ENCODE results near the gene ATXN10.

ATXN10 gene

GRCh38 chr22:45750626-45751025 lies 79.0 kb downstream of the ATXN10 start:
- H2AFZ ChIP-seq (ENCODE audit: insufficient read depth, low read length, poor library complexity) = no peak overlapping the region
- peaks cover 5 to 9% of the 10 kb centered on the region in 2 experiments for H3K36me3 ChIP-seq (ENCODE audit: control insufficient read depth in 1 of 2, insufficient read depth in 2 of 2, low read length in 2 of 2)
- H3K4me2 ChIP-seq (ENCODE audit: low read length) = no peak overlapping the region
- H3K9me3 ChIP-seq (ENCODE audit: insufficient read depth, low read depth, low read length) = no peaks in the 10 kb centered on the region
- H3K14ac ChIP-seq (ENCODE audit: low read length) = no peak overlapping the region
- no peak overlapping the region for H3K4ac ChIP-seq (ENCODE audit: low read depth, low read length)
- H2BK5ac ChIP-seq (ENCODE audit: low read depth, low read length, poor library complexity) = no peak overlapping the region
- no peak for DNase-seq
- H4K8ac ChIP-seq (ENCODE audit: low read depth, low read length) = no peak overlapping the region
- H3K79me1 ChIP-seq (ENCODE audit: low read length) = no peaks in the 10 kb centered on the region
- H4K12ac ChIP-seq (ENCODE audit: low read depth, low read length) = no peak overlapping the region
- no peak overlapping the region for H3K18ac ChIP-seq (ENCODE audit: low read length)
- H2BK120ac ChIP-seq (ENCODE audit: insufficient read depth, low read length, poor library complexity) = no peak overlapping the region
- WGBS (ENCODE audit: extremely low coverage, insufficient coverage, insufficient read length) = no CpG with 5 or more reads among the region's 3 CpGs
- H3K23ac ChIP-seq (ENCODE audit: low read length) = no peak overlapping the region
- no peaks in the 10 kb centered on the region for H3K79me2 ChIP-seq (ENCODE audit: control insufficient read depth, insufficient read depth, low read length, poor library complexity)
- H3K9ac ChIP-seq (ENCODE audit: low read length) = no peak overlapping the region
- no peak overlapping the region for H4K91ac ChIP-seq (ENCODE audit: low read depth, low read length)
- no peak overlapping the region for H2AK5ac ChIP-seq (ENCODE audit: low read length)
- H3K4me1 ChIP-seq (ENCODE audit: control insufficient read depth in 1 of 2, insufficient read depth in 2 of 2, low read length in 2 of 2) = no peaks in the 10 kb centered on the region
- no peak overlapping the region for H3K27ac ChIP-seq (ENCODE audit: low read depth, low read length)
- no peaks in the 10 kb centered on the region for H3K27me3 ChIP-seq (ENCODE audit: insufficient read depth, low read length)
- no peak overlapping the region for H2BK12ac ChIP-seq (ENCODE audit: low read length)
- no peak overlapping the region for H3K4me3 ChIP-seq (ENCODE audit: low read depth, low read length)

GRCh38 chr22:45752036-45752435 lies 80.4 kb downstream of the ATXN10 start:
- H3K27ac ChIP-seq (ENCODE audit: low read depth, low read length) = no peak overlapping the region
- H3K4me1 ChIP-seq (ENCODE audit: control insufficient read depth in 1 of 2, insufficient read depth in 2 of 2, low read length in 2 of 2) = peaks cover 2 to 7% of the 10 kb centered on the region in 2 experiments
- H3K18ac ChIP-seq (ENCODE audit: low read length) = no peak overlapping the region
- H3K9me3 ChIP-seq (ENCODE audit: insufficient read depth, low read depth, low read length) = no peaks in the 10 kb centered on the region
- H3K23ac ChIP-seq (ENCODE audit: low read length) = no peak overlapping the region
- no CpG with 5 or more reads among the region's 2 CpGs for WGBS (ENCODE audit: extremely low coverage, insufficient coverage, insufficient read length)
- H3K9ac ChIP-seq (ENCODE audit: low read length) = no peak overlapping the region
- no peak overlapping the region for H4K91ac ChIP-seq (ENCODE audit: low read depth, low read length)
- no peak overlapping the region for H2BK12ac ChIP-seq (ENCODE audit: low read length)
- H2AK5ac ChIP-seq (ENCODE audit: low read length) = no peak overlapping the region
- H3K79me2 ChIP-seq (ENCODE audit: control insufficient read depth, insufficient read depth, low read length, poor library complexity) = no peaks in the 10 kb centered on the region
- no peak overlapping the region for H2BK5ac ChIP-seq (ENCODE audit: low read depth, low read length, poor library complexity)
- no peak overlapping the region for H3K4ac ChIP-seq (ENCODE audit: low read depth, low read length)
- H4K12ac ChIP-seq (ENCODE audit: low read depth, low read length) = no peak overlapping the region
- peaks cover 7 to 11% of the 10 kb centered on the region in 2 experiments for H3K36me3 ChIP-seq (ENCODE audit: control insufficient read depth in 1 of 2, insufficient read depth in 2 of 2, low read length in 2 of 2)
- no peak overlapping the region for H3K4me3 ChIP-seq (ENCODE audit: low read depth, low read length)
- no peak overlapping the region for H2BK120ac ChIP-seq (ENCODE audit: insufficient read depth, low read length, poor library complexity)
- H3K14ac ChIP-seq (ENCODE audit: low read length) = no peak overlapping the region
- no peaks in the 10 kb centered on the region for H3K79me1 ChIP-seq (ENCODE audit: low read length)
- H4K8ac ChIP-seq (ENCODE audit: low read depth, low read length) = no peak overlapping the region
- H3K4me2 ChIP-seq (ENCODE audit: low read length) = no peak overlapping the region
- DNase-seq = no peak
- no peaks in the 10 kb centered on the region for H3K27me3 ChIP-seq (ENCODE audit: insufficient read depth, low read length)
- no peak overlapping the region for H2AFZ ChIP-seq (ENCODE audit: insufficient read depth, low read length, poor library complexity)

- no CpG with 5 or more reads among the region's 3 CpGs for whole genome bisulfite sequencing (ENCODE audit: extremely low coverage, insufficient coverage, insufficient read length)
- Histone ChIP-seq H3K36me3 (ENCODE audit: control insufficient read depth in 1 of 2, insufficient read depth in 2 of 2, low read length in 2 of 2) (peaks cover 12 to 14% of the 10 kb centered on the region in 2 experiments), H3K9ac (ENCODE audit: low read length) (no peak overlapping the region), H3K14ac (ENCODE audit: low read length) (no peak overlapping the region), H2AK5ac (ENCODE audit: low read length) (no peak overlapping the region), H2AFZ (ENCODE audit: insufficient read depth, low read length, poor library complexity) (no peak overlapping the region), H2BK120ac (ENCODE audit: insufficient read depth, low read length, poor library complexity) (no peak overlapping the region), H3K4ac (ENCODE audit: low read depth, low read length) (no peak overlapping the region), H2BK12ac (ENCODE audit: low read length) (no peak overlapping the region), H3K27ac (ENCODE audit: low read depth, low read length) (no peak overlapping the region), H3K79me2 (ENCODE audit: control insufficient read depth, insufficient read depth, low read length, poor library complexity) (peaks cover 2% of the 10 kb centered on the region), H2BK5ac (ENCODE audit: low read depth, low read length, poor library complexity) (no peak overlapping the region), H4K8ac (ENCODE audit: low read depth, low read length) (no peak overlapping the region), H4K12ac (ENCODE audit: low read depth, low read length) (no peak overlapping the region), H4K91ac (ENCODE audit: low read depth, low read length) (no peak overlapping the region), H3K4me2 (ENCODE audit: low read length) (no peak overlapping the region), H3K27me3 (ENCODE audit: insufficient read depth, low read length) (no peaks in the 10 kb centered on the region), H3K23ac (ENCODE audit: low read length) (no peak overlapping the region), H3K18ac (ENCODE audit: low read length) (no peak overlapping the region), H3K4me3 (ENCODE audit: low read depth, low read length) (no peak overlapping the region), H3K9me3 (ENCODE audit: insufficient read depth, low read depth, low read length) (no peaks in the 10 kb centered on the region), H3K4me1 (ENCODE audit: control insufficient read depth in 1 of 2, insufficient read depth in 2 of 2, low read length in 2 of 2) (peaks cover 2 to 12% of the 10 kb centered on the region in 2 experiments), H3K79me1 (ENCODE audit: low read length) (peaks cover 2% of the 10 kb centered on the region)
- DNase-seq = no peak
Observed at GRCh38 chr22:45754822-45755221, 83.2 kb downstream of the ATXN10 start.

GRCh38 chr22:45756558-45756957 lies 84.9 kb downstream of the ATXN10 start:
- Histone ChIP-seq H3K27ac (ENCODE audit: low read depth, low read length) (no peak overlapping the region), H2AK5ac (ENCODE audit: low read length) (no peak overlapping the region), H4K8ac (ENCODE audit: low read depth, low read length) (no peak overlapping the region), H3K18ac (ENCODE audit: low read length) (no peak overlapping the region), H3K27me3 (ENCODE audit: insufficient read depth, low read length) (no peaks in the 10 kb centered on the region), H3K9me3 (ENCODE audit: insufficient read depth, low read depth, low read length) (no peaks in the 10 kb centered on the region), H2BK12ac (ENCODE audit: low read length) (no peak overlapping the region), H3K14ac (ENCODE audit: low read length) (no peak overlapping the region), H2AFZ (ENCODE audit: insufficient read depth, low read length, poor library complexity) (no peak overlapping the region), H3K4ac (ENCODE audit: low read depth, low read length) (no peak overlapping the region), H4K91ac (ENCODE audit: low read depth, low read length) (no peak overlapping the region), H2BK120ac (ENCODE audit: insufficient read depth, low read length, poor library complexity) (no peak overlapping the region), H3K4me3 (ENCODE audit: low read depth, low read length) (no peak overlapping the region), H3K79me2 (ENCODE audit: control insufficient read depth, insufficient read depth, low read length, poor library complexity) (peaks cover 2% of the 10 kb centered on the region), H2BK5ac (ENCODE audit: low read depth, low read length, poor library complexity) (no peak overlapping the region), H3K9ac (ENCODE audit: low read length) (no peak overlapping the region), H4K12ac (ENCODE audit: low read depth, low read length) (no peak overlapping the region), H3K4me2 (ENCODE audit: low read length) (peak overlapping the region; percentile 6), H3K36me3 (ENCODE audit: control insufficient read depth in 1 of 2, insufficient read depth in 2 of 2, low read length in 2 of 2) (peaks cover 8 to 14% of the 10 kb centered on the region in 2 experiments), H3K23ac (ENCODE audit: low read length) (no peak overlapping the region), H3K79me1 (ENCODE audit: low read length) (peaks cover 2% of the 10 kb centered on the region), H3K4me1 (ENCODE audit: control insufficient read depth in 1 of 2, insufficient read depth in 2 of 2, low read length in 2 of 2) (peaks cover 2 to 12% of the 10 kb centered on the region in 2 experiments)
- WGBS (ENCODE audit: extremely low coverage, insufficient coverage, insufficient read length) = no CpG with 5 or more reads among the region's 1 CpG
- no peak for DNase-seq

Measured in trophoblast cell (in vitro differentiated cells and primary cell).